ENCODE results near the gene GRAMD1B. TPM values are rescaled to one million over a fixed set of nuclear protein-coding genes. Genes with fewer than 3 reads are reported as not detected.
"Not testable (repeated sequence)": the region's sequence is repeated elsewhere in the genome, so short reads cannot be mapped to it uniquely, and the experiment has no call there.

Gene GRAMD1B
- total and polyA plus RNA-seq, 5 donors from 2014 or later, result 1.7 to 10.8 (median 5.3) TPM

DNA sequence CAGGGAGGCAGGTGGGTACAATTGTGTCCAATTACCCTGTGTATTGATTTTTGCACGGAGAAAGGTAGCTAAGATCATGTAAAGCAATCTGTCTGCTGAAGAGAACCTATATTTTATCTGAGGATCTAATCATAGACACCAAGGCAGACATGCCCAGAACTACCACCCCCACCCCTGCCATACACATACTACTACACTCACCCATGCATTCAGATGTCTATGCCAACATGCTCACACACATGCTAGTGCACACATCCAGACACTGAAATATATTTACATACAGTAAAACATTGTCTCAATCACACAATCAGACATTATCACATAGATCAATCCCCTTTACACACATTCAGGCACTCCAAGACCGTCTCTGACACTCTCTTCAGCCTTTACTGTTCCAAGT lies 222.5 kb downstream of the GRAMD1B start:
- Mint-ChIP-seq H3K4me3 (peak overlapping the region in 1 of 4 donors; percentile 45), H3K27me3 (peaks cover 61% of the 10 kb centered on the region), H3K4me1 (peaks cover 4 to 15% (median 5%) of the 10 kb centered on the region in 4 donors), H3K27ac (no peak overlapping the region), H3K9me3 (peaks cover 0 to under 1% (median 0%) of the 10 kb centered on the region in 7 donors), H3K36me3 (peaks cover under 1% of the 10 kb centered on the region)
- H3K27me3 ChIP-seq (ENCODE audit: control insufficient read depth, insufficient read depth, low read length), result peaks cover 20% of the 10 kb centered on the region
- ATAC-seq (ENCODE audit: low read depth in 2 of 2) (no peak), DNase-seq (no peak)
- H3K27ac ChIP-seq (ENCODE audit: insufficient read depth, low read length, poor library complexity, severe bottlenecking), result no peak overlapping the region
- no peaks in the 10 kb centered on the region for H3K9me3 ChIP-seq (ENCODE audit: control insufficient read depth in 2 of 2, low read length in 2 of 2)
- no peak overlapping the region for H3K4me3 ChIP-seq (ENCODE audit: low read depth, low read length)
- H3K4me1 ChIP-seq (ENCODE audit: control insufficient read depth, insufficient read depth, low read length, poor library complexity, severe bottlenecking), result peaks cover 14% of the 10 kb centered on the region
- no peaks in the 10 kb centered on the region for H3K36me3 ChIP-seq (ENCODE audit: control insufficient read depth, insufficient read depth, low read length)

- Mint-ChIP-seq H3K36me3 (peaks cover 6% of the 10 kb centered on the region), H3K27ac (no peak overlapping the region), H3K4me1 (peaks cover 5 to 16% (median 6%) of the 10 kb centered on the region in 4 donors), H3K4me3 (peak overlapping the region in 3 of 4 donors; percentile 2 to 74 (median 64)), H3K9me3 (peaks cover 0 to 9% (median 2%) of the 10 kb centered on the region in 7 donors), H3K27me3 (peaks cover 69% of the 10 kb centered on the region)
- DNase-seq (no peak), ATAC-seq (ENCODE audit: low read depth in 2 of 2) (no peak)
- H3K4me1 ChIP-seq (ENCODE audit: control insufficient read depth, insufficient read depth, low read length, poor library complexity, severe bottlenecking), result peaks cover 14% of the 10 kb centered on the region
- no peaks in the 10 kb centered on the region for H3K36me3 ChIP-seq (ENCODE audit: control insufficient read depth, insufficient read depth, low read length)
- no peak overlapping the region for H3K4me3 ChIP-seq (ENCODE audit: low read depth, low read length)
- H3K27me3 ChIP-seq (ENCODE audit: control insufficient read depth, insufficient read depth, low read length), result peaks cover 20% of the 10 kb centered on the region
- no peaks in the 10 kb centered on the region for H3K9me3 ChIP-seq (ENCODE audit: control insufficient read depth in 2 of 2, low read length in 2 of 2)
- no peak overlapping the region for H3K27ac ChIP-seq (ENCODE audit: insufficient read depth, low read length, poor library complexity, severe bottlenecking)
Measured at GRCh38 chr11:123653483-123653826, 223.4 kb downstream of the GRAMD1B start.

- peaks cover 14% of the 10 kb centered on the region for H3K4me1 ChIP-seq (ENCODE audit: control insufficient read depth, insufficient read depth, low read length, poor library complexity, severe bottlenecking)
- Mint-ChIP-seq H3K4me3 (peak overlapping the region in 2 of 4 donors; percentile 64 to 74), H3K27ac (no peak overlapping the region), H3K27me3 (peaks cover 72% of the 10 kb centered on the region), H3K36me3 (peaks cover 6% of the 10 kb centered on the region), H3K9me3 (peaks cover 3 to 14% (median 5%) of the 10 kb centered on the region in 7 donors), H3K4me1 (peaks cover 5 to 20% (median 10%) of the 10 kb centered on the region in 4 donors)
- no peaks in the 10 kb centered on the region for H3K9me3 ChIP-seq (ENCODE audit: control insufficient read depth in 2 of 2, low read length in 2 of 2)
- no peaks in the 10 kb centered on the region for H3K36me3 ChIP-seq (ENCODE audit: control insufficient read depth, insufficient read depth, low read length)
- H3K27ac ChIP-seq (ENCODE audit: insufficient read depth, low read length, poor library complexity, severe bottlenecking), result no peak overlapping the region
- peaks cover 20% of the 10 kb centered on the region for H3K27me3 ChIP-seq (ENCODE audit: control insufficient read depth, insufficient read depth, low read length)
- no peak overlapping the region for H3K4me3 ChIP-seq (ENCODE audit: low read depth, low read length)
- ATAC-seq (ENCODE audit: low read depth in 2 of 2), result no peak
- peak in 2 of 3 donors; percentile 10 to 17 for DNase-seq
Measured at GRCh38 chr11:123653827-123654565, 223.9 kb downstream of the GRAMD1B start.

- H3K27ac Mint-ChIP-seq, result no peak within 1 kb of the TSS
- Histone ChIP-seq H3K4me3 (ENCODE audit: low read depth, low read length) (no peak within 1 kb of the TSS), H3K9me3 (ENCODE audit: control insufficient read depth in 2 of 2, low read length in 2 of 2) (no peaks in the 10 kb centered on the region), H3K36me3 (ENCODE audit: control insufficient read depth, insufficient read depth, low read length) (no peaks in the 10 kb centered on the region), H3K4me1 (ENCODE audit: control insufficient read depth, insufficient read depth, low read length, poor library complexity, severe bottlenecking) (peaks cover 14% of the 10 kb centered on the region), H3K27me3 (ENCODE audit: control insufficient read depth, insufficient read depth, low read length) (peaks cover 20% of the 10 kb centered on the region), H3K27ac (ENCODE audit: insufficient read depth, low read length, poor library complexity, severe bottlenecking) (no peak within 1 kb of the TSS)
- peaks cover 6% of the 10 kb centered on the region for H3K36me3 Mint-ChIP-seq
- DNase-seq, result peak in 1 of 3 donors; percentile 10
- peaks cover 10 to 27% (median 13%) of the 10 kb centered on the region in 4 donors for H3K4me1 Mint-ChIP-seq
- no peak for ATAC-seq (ENCODE audit: low read depth in 2 of 2)
- peaks cover 71% of the 10 kb centered on the region for H3K27me3 Mint-ChIP-seq
- H3K9me3 Mint-ChIP-seq, result peaks cover 3 to 16% (median 9%) of the 10 kb centered on the region in 7 donors
- peak within 1 kb of the TSS; percentile 32 to 83 (median 72) for H3K4me3 Mint-ChIP-seq
Measured at GRCh38 chr11:123654566-123655081, 224.6 kb downstream of the GRAMD1B start, which contains the start of gene SCN3B. SCN3B (minus strand) TSS chr11:123654624; CDS start chr11:123653801, 823 bp downstream.

- Mint-ChIP-seq H3K4me1 (peaks cover 10 to 32% (median 12%) of the 10 kb centered on the region in 4 donors), H3K36me3 (peaks cover 6% of the 10 kb centered on the region), H3K4me3 (peak overlapping the region in 2 of 4 donors; percentile 11 to 56), H3K27ac (no peak overlapping the region), H3K9me3 (peaks cover 5 to 16% (median 11%) of the 10 kb centered on the region in 7 donors), H3K27me3 (peaks cover 32% of the 10 kb centered on the region)
- Histone ChIP-seq H3K9me3 (ENCODE audit: control insufficient read depth in 2 of 2, low read length in 2 of 2) (no peaks in the 10 kb centered on the region), H3K4me1 (ENCODE audit: control insufficient read depth, insufficient read depth, low read length, poor library complexity, severe bottlenecking) (peaks cover 6% of the 10 kb centered on the region), H3K4me3 (ENCODE audit: low read depth, low read length) (no peak overlapping the region), H3K36me3 (ENCODE audit: control insufficient read depth, insufficient read depth, low read length) (no peaks in the 10 kb centered on the region), H3K27ac (ENCODE audit: insufficient read depth, low read length, poor library complexity, severe bottlenecking) (no peak overlapping the region), H3K27me3 (ENCODE audit: control insufficient read depth, insufficient read depth, low read length) (no peaks in the 10 kb centered on the region)
- no peak for DNase-seq
- ATAC-seq (ENCODE audit: low read depth in 2 of 2), result no peak
Measured at GRCh38 chr11:123659311-123659710, 229.2 kb downstream of the GRAMD1B start.

DNA sequence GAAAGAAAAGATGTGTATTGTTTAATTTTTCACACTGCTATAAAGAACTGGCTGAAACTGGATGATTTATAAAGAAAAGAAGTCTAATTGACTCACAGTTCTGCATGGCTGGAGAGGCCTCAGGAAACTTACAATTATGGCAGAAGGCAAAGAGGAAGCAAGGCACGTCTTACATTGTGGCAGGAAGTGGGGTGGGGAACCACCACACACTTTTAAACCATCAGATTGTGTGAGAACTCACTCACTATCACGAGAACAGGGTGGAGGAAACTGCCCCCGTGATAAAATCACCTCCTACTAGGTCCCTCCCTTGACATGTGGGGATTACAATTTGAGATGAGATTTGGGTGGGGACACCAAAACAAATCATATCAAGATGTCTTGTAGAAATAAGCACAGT lies 229.9 kb downstream of the GRAMD1B start:
- DNase-seq (peak in 2 of 3 donors; percentile 33 to 64), ATAC-seq (ENCODE audit: low read depth in 2 of 2) (peak in 1 of 2 donors; percentile 68)
- not testable (repeated sequence) for H3K36me3 ChIP-seq (ENCODE audit: control insufficient read depth, insufficient read depth, low read length); H3K27me3 ChIP-seq (ENCODE audit: control insufficient read depth, insufficient read depth, low read length); H3K4me3 ChIP-seq (ENCODE audit: low read depth, low read length); H3K27ac ChIP-seq (ENCODE audit: insufficient read depth, low read length, poor library complexity, severe bottlenecking); H3K4me1 ChIP-seq (ENCODE audit: control insufficient read depth, insufficient read depth, low read length, poor library complexity, severe bottlenecking); H3K9me3 ChIP-seq (ENCODE audit: control insufficient read depth in 2 of 2, low read length in 2 of 2); H3K36me3 Mint-ChIP-seq
- Mint-ChIP-seq H3K27ac (peak overlapping the region in 2 of 3 donors; percentile 59 to 70), H3K4me3 (peak overlapping the region in 1 of 4 donors; percentile 21), H3K4me1 (peaks cover 10 to 29% (median 11%) of the 10 kb centered on the region in 4 donors), H3K27me3 (peaks cover 27% of the 10 kb centered on the region), H3K9me3 (peaks cover 5 to 16% (median 11%) of the 10 kb centered on the region in 7 donors)

- no peaks in the 10 kb centered on the region for H3K9me3 ChIP-seq (ENCODE audit: control insufficient read depth in 2 of 2, low read length in 2 of 2)
- H3K36me3 ChIP-seq (ENCODE audit: control insufficient read depth, insufficient read depth, low read length), result no peaks in the 10 kb centered on the region
- H3K27ac ChIP-seq (ENCODE audit: insufficient read depth, low read length, poor library complexity, severe bottlenecking), result no peak overlapping the region
- H3K9me3 Mint-ChIP-seq, result peaks cover 0 to 7% (median 0%) of the 10 kb centered on the region in 7 donors
- no peaks in the 10 kb centered on the region for H3K4me1 ChIP-seq (ENCODE audit: control insufficient read depth, insufficient read depth, low read length, poor library complexity, severe bottlenecking)
- peaks cover 0 to 5% (median 0%) of the 10 kb centered on the region in 4 donors for H3K4me1 Mint-ChIP-seq
- no peak overlapping the region for H3K27ac Mint-ChIP-seq
- no peak overlapping the region for H3K4me3 ChIP-seq (ENCODE audit: low read depth, low read length)
- H3K27me3 Mint-ChIP-seq, result peaks cover 7% of the 10 kb centered on the region
- DNase-seq (no peak), ATAC-seq (ENCODE audit: low read depth in 2 of 2) (no peak)
- H3K27me3 ChIP-seq (ENCODE audit: control insufficient read depth, insufficient read depth, low read length), result no peaks in the 10 kb centered on the region
- no peaks in the 10 kb centered on the region for H3K36me3 Mint-ChIP-seq
- no peak overlapping the region for H3K4me3 Mint-ChIP-seq
Measured at GRCh38 chr11:123665306-123665705, 235.2 kb downstream of the GRAMD1B start.
